HL-60/S4 treated with retinoic acid at 250 ng/mL for 4 days and 3 days (cell line): ENCODE results near the gene DYNC1LI1.
"Not testable (repeated sequence)": the region's sequence is repeated elsewhere in the genome, so short reads cannot be mapped to it uniquely, and the experiment has no call there.

Source experiments
- in situ Hi-C: fragments of 300-500 bp; cut with MboI; formaldehyde crosslinking; loops from 2 replicates; pipeline ENCODE4 v1.7.0; 2022; ENCODE audit warnings: low sequenced_read_pairs

DYNC1LI1 gene

DNA sequence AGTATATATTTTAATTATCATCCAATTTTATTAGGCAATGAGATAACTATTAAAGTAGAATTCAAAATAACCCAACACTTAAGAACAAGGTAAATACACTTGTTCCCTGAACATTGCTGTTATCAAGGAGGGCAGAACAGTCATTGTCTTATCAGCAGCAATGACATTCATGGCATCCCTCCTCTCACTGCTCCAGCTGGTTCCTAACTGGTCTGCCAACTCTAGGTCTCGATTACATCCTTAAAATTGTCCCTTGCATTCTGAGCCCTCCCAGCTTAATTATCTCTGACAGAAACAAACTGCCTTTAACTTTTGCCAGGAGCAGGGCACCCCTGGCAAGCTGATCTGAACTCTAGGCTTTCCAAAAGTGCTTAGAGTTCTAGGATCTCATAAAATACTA lies 14.0 kb upstream of the DYNC1LI1 start:
- in situ Hi-C loops: no loop called here

GRCh38 chr3:32583708-32584107 lies 13.1 kb upstream of the DYNC1LI1 start:
- in situ Hi-C loops: no loop called here

DNA sequence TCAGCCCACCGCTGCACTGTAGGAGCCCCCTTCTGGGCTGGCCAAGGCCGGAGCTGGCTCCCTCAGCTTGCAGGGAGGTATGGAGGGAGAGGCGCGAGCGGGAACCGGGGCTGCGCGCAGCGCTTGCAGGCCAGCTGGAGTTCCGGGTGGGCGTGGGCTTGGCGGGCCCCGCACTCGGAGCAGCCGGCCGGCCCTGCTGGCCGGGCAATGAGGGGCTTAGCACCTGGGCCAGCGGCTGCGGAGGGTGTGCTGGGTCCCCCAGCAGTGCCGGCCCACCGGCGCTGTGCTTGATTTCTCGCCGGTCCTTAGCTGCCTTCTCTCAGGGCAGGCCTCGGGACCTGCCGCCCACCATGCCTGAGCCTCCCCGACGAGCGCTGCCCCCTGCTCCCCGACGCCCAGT lies 8.0 kb upstream of the DYNC1LI1 start:
- in situ Hi-C loops: not testable (repeated sequence)

DNA sequence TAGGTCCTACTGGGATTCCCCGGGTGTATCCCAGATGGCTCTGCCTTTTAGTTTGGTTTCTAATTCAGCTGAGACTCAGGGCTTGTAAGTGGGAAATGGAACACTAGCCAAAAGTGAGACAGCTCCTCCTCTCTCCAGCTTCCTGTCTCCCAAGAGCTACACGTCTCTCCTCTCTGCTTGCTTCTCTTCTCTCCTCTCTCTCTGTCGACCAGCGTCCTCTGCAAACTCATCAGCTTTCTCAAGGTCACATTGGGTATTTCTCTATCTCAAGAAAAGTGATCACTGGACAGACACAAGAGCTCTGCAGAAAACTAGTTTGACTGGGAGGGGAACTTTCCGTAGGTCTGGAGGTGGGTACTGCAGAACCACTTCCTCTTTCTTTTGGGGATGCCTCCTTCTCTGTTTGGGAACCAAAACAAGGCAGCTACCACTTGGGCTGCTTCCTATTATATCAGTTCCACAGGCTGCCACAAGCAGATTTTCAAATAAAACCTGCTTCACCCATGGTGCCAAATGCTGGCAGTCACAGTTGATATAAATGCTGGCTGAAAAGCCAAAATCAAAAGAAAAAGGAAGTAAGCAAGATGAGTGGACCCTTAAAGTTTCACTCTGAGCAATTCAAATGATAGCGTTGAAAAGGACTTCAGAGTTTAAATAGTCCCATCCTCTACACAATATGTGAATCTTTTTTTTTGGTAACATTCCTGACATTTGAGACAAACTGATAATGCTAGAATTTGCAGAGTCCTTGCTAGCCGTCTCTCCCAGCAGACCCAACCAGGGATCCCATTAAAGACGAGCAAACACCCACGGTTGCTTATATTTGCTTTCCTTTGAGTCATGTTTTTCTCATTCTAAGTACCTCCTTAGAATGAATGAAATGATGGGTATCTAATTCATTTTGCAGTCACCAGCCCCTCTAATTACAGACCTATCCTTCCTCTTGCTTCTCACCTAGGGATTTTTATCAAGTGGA lies 7.2 kb upstream of the DYNC1LI1 start:
- in situ Hi-C loops: no loop called here

DNA sequence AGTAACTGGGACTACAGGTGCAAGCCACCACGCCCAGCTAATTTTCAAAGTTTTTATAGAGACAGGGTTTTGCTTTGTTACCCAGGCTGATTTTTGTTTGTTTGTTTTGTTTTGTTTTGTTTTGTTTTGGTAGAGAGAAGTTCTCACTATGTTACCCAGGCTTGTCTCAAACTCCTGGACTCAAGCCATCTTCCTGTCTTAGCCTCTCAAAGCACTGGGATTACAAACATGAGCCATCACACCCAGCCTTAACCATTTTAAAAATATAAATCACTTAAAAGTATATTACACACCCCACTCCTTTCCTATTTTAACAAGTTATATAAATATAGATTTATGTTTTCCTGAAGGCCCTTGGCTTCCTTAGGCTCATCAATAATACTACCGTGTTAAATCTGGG lies 6.5 kb upstream of the DYNC1LI1 start:
- in situ Hi-C loops: no loop called here

DNA sequence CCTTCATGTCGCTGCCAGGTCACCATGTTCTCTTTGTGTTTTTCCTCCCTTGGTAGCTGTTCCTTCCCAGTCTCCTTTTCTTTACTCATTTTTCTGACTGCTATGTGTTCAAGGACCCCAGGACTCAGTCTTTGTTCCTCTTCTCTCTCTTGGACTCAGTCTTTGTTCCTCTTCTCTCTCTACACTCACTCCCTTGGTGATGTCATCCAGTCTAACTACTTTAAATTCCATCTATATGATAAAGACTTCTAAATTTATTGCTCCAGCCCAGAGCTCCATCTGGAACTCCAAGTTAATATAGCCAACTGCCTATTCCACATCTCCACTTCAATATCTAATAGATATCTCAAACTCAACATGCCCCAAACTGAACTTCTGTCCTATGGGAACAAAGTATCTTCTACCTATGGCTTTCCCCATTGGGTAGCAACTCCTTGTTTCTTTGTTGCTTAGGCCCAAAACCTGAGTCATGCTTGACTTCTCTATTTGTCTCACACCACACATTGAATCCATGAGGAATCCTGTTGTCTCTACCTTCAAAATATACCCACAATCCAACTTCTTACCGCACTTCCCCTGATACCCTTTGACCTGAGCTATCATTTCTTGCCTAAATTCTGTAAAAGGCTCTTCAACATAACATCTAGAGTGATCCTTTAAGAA lies 4.9 kb upstream of the DYNC1LI1 start:
- in situ Hi-C loops: no loop called here

GRCh38 chr3:32571192-32571485 lies 481 bp upstream of the DYNC1LI1 start:
- in situ Hi-C loops: no loop called here

- in situ Hi-C loops: no loop called here
Observed at GRCh38 chr3:32569540-32570420, 878 bp downstream of the DYNC1LI1 start.

DNA sequence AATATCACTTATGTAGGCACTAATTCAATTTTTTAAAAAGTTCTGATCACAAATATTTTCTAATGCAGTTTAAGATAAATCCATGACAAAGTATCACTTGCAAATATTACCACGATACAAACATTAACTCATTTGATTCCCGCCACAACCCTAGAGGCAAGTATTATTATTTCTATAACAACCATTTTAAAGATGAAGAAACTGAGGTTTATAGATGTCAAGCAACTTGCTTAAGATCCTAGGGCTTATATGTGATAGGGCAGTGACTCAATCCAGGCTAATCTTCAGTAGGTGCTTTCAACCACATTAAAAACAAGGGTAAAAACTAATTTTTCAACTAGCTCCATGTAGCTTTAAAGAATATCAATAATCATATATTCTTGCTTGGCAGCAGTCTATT lies 1.7 kb downstream of the DYNC1LI1 start:
- in situ Hi-C loops: no loop called here

- in situ Hi-C loops: no loop called here
Observed at GRCh38 chr3:32564195-32564594, 6.5 kb downstream of the DYNC1LI1 start.

DNA sequence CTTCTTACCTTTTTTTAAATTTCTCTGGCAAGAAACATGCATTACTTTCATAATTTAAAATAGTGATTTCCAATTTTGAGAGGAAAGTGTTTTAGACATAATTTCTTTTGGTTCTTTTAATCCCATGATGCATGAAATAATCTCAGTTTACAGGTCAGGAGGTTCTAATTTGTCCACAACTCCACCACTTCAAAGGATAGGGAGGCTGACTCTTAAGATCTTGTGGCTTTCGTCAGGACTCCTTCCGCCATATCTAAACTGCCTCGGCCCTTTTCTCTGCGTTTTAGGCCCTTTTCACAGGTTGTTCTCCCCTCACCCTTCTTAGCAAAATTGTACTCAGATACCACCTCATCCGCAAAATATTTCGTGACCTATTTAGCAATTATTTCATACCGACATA lies 8.0 kb downstream of the DYNC1LI1 start:
- in situ Hi-C loops: no loop called here

DNA sequence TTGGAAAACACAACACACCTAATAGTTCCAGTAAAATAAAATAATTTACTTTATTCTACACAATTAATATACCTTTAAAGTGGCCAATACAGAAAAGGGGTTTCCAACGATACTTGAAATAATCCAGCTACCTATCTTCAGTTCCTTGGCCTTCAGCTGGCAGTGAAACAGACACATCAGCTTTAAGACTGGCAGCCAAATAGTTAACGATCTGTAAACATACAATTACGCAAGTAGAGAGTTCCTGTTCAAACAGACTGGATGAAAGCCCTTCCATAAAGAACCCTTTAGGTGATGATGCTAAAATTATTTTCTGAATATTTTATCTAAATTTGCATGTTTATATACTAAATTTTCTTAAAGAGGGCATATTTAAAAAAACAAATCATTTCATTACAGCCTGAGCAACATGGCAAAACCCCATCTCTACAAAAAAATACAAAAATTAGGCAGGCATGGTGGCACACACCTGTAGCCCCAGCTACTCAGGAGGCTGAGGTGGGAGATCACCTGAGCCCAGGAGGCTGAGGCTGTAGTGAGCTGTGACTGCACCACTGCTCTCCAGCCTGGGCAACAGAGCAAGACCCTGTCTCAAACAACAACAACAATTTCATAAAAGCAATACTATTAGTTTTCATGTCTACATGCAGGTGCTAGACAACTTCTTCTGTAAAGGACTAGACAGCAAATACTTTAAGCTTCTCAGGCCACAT lies 12.9 kb downstream of the DYNC1LI1 start:
- in situ Hi-C loops: no loop called here

GRCh38 chr3:32556332-32556731 lies 14.3 kb downstream of the DYNC1LI1 start:
- in situ Hi-C loops: no loop called here

DNA sequence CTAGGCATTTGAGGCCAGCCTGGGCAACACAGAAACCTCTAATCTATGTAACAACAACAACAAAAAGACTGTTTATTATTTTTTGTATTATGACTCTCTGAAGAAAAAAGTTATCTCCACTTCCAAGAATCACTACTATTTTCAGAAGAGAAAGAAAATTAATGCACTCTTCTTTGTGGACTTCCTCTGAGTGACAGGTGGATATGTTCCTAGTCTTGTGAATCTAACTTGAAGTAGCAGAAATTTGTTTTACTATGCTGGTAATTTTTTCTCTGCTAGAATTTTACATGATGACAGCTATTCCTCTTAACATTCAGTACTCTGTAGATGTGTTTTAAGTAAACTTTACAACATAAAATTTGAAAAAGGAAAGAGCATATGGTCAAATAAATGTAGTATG lies 16.7 kb downstream of the DYNC1LI1 start:
- in situ Hi-C loops: no loop called here

DNA sequence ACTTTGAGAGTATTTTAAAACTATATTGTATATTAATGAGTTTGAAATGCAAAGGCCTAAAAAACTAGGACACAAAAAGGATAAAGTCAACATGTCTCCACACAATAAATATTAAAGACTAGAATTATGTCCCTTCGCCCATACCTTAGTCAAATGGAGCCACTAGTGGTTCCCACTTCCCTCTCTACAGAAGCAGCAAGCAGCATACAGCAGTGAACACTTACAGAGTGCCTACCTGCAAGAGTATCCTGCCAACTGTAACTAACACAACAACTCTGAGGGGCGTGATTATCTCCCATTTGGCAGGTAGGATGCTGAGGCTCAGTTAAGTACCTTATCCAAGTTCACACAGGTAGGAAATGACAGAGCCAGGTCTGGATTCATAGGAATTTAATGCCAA lies 17.2 kb downstream of the DYNC1LI1 start:
- in situ Hi-C loops: no loop called here

- in situ Hi-C loops: no loop called here
Observed at GRCh38 chr3:32552013-32552412, 18.6 kb downstream of the DYNC1LI1 start.

DNA sequence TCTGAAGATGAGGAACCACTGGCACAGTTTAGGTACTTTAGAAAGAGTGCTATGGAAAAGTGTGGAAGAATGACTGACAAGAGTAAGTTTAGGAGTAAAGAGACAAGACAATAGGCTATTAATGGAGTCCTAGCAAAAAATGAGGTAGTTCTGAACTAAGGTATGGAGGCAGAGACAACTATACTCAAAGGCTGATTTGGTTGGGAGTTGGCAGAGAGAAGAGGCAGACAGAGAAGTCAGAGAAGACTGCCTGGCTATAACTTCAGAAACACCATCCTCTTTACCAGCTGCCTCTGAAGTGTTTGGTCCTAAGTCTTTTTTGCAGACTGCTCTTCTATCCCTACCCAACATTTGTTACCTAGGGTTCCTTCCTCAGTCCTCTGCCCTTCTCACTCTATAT lies 19.2 kb downstream of the DYNC1LI1 start:
- in situ Hi-C loops: no loop called here

DNA sequence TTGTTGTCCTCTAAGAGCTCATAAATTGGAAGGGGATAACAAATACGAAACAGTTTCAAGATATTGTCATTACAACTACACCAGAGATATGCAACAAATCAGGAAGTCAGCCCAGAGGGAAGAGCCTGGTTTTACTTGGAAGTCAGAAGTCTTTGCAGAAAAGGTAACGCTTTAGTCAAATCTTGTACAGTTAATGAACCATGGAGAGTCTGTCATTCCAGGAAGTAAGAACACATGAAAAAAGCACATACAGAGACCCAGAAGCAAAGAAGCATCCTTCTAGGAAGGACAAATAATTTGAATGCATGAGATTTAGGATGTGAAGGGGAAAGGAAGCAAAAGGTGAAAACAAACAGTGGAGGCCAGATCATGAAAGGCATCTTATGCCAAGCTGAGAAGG lies 19.6 kb downstream of the DYNC1LI1 start:
- in situ Hi-C loops: no loop called here

DNA sequence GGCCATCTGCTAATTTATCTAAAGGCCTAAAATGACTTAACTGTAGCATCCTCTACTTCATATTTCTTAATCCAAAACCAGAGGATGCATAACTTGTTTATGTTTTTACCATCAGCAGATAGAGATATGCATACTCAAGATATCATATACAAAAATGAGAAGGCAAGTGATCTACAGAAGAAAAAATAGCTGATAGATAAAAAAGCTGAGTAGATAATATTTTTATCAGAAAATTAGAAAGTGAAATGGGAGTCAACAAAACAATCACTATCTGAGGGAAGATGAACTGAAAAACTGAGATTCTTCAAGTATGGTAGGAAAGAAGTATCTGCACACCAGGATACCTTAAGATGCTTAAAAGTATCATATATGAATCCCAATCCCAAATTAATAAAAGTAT lies 25.4 kb downstream of the DYNC1LI1 start:
- in situ Hi-C loops: no loop called here

DNA sequence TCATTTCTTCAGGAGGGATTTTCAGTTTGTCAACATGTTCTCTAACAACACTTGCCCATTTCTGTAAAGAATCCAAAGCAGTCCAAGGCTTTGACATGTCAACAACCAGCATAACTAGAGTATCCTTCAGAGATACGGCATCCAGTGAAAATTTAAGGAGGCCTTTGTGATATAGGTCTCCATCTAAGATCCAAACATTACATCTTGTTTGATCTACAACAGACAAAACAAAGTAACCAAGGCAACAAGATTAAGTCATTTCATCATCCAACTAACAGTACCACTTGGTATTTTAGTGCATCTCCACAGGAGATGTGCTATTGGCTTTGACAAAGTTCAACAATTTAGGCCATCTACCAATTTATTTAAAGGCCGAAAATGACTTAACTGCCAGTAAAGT lies 25.8 kb downstream of the DYNC1LI1 start:
- in situ Hi-C loops: no loop called here

- in situ Hi-C loops: no loop called here
Observed at GRCh38 chr3:32542807-32543206, 27.9 kb downstream of the DYNC1LI1 start.
